ENCODE measurements around the gene EHBP1L1. TPM values are rescaled to one million over a fixed set of nuclear protein-coding genes. Genes with fewer than 3 reads are reported as not detected.

Gene EHBP1L1
- total RNA-seq, 2 donors from 2014 or later = 286 to 395 TPM

- peaks cover 43 to 66% of the 10 kb centered on the region in 2 donors for H3K4me1 ChIP-seq (ENCODE audit: control insufficient read depth in 1 of 2, low read depth in 2 of 2)
- ATAC-seq (ENCODE audit: insufficient number of reproducible peaks, low FRiP score, low read depth) (no peak), DNase-seq (ENCODE audit: low spot score) (no peak)
- peaks cover 4% of the 10 kb centered on the region for H3K36me3 ChIP-seq
- TF ChIP-seq CTCF (IDR thresholded peaks at IDR 0.05) = no peak
- no peaks in the 10 kb centered on the region for H3K9me3 ChIP-seq
- H3K27me3 ChIP-seq (replicated peaks; ENCODE audit: insufficient read depth) = no peaks in the 10 kb centered on the region
- H3K27ac ChIP-seq = peak overlapping the region; percentile 96 to 99
- H3K4me3 ChIP-seq = peak overlapping the region; percentile 80
These were observed 19.2 kb upstream of the EHBP1L1 start for GRCh38 chr11:65556470-65557279.

DNA sequence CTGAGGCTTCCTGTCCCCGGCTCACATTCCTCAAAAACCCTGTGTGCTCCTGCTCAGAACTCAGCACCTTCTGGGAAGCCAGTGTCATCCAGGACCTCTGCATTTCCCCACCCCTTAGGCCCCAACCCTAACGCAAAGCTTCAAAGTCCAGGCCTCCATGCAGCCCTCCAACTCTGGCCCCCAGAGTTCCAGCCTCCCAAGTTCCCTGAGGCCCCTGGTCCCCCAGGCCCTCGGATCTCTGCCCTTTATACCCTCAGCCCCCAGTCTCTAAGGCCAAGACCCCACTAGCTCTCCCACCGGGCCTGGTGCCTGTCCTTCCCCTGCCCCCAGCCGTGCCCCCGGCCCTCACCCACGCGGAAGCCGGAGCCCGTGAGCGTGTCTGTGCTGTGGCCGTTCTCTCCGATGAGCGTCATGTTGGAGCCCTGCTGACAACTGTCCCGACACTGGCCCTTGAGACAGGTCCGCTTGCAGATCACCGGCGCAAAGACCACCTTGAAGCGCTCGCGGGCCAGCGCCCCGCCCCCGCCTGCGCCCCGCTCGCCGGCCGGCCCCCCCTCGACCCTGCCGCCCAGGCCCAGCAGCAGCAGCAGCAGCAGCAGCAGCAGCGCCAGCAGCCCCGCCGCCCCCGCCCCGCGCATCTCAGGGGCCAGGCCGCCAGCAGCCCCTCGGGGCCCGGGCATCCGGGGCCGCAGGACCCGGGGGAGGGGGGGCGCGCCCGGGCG lies 18.4 kb upstream of the EHBP1L1 start:
- TF ChIP-seq CTCF (IDR thresholded peaks at IDR 0.05) = no peak
- Histone ChIP-seq H3K4me1 (ENCODE audit: control insufficient read depth in 1 of 2, low read depth in 2 of 2) (peaks cover 43 to 73% of the 10 kb centered on the region in 2 donors), H3K4me3 (peak overlapping the region; percentile 80), H3K9me3 (no peaks in the 10 kb centered on the region), H3K27me3 (replicated peaks; ENCODE audit: insufficient read depth) (no peaks in the 10 kb centered on the region), H3K36me3 (no peaks in the 10 kb centered on the region), H3K27ac (peak overlapping the region; percentile 96 to 99)
- no peak for DNase-seq (ENCODE audit: low spot score)
- no peak for ATAC-seq (ENCODE audit: insufficient number of reproducible peaks, low FRiP score, low read depth)

- peak within 1 kb of the TSS; percentile 96 to 99 for H3K27ac ChIP-seq
- H3K4me3 ChIP-seq = peak within 1 kb of the TSS; percentile 80
- no peak for TF ChIP-seq CTCF (IDR thresholded peaks at IDR 0.05)
- DNase-seq (ENCODE audit: low spot score) = peak; percentile 40
- no peaks in the 10 kb centered on the region for H3K36me3 ChIP-seq
- ATAC-seq (ENCODE audit: insufficient number of reproducible peaks, low FRiP score, low read depth) = peak; percentile 58
- no peaks in the 10 kb centered on the region for H3K9me3 ChIP-seq
- no peaks in the 10 kb centered on the region for H3K27me3 ChIP-seq (replicated peaks; ENCODE audit: insufficient read depth)
- H3K4me1 ChIP-seq (ENCODE audit: control insufficient read depth in 1 of 2, low read depth in 2 of 2) = peaks cover 43 to 73% of the 10 kb centered on the region in 2 donors
These were observed 17.6 kb upstream of the EHBP1L1 start, which contains the start of gene LTBP3 for GRCh38 chr11:65558002-65558929. TSS of gene LTBP3 (minus strand) at chr11:65558359. CDS start at chr11:65557959, 400 bp downstream.

GRCh38 chr11:65558930-65559509 lies 16.8 kb upstream of the EHBP1L1 start:
- Histone ChIP-seq H3K9me3 (no peaks in the 10 kb centered on the region), H3K4me3 (peak overlapping the region; percentile 80), H3K36me3 (no peaks in the 10 kb centered on the region), H3K27ac (peak overlapping the region; percentile 96 to 99), H3K4me1 (ENCODE audit: control insufficient read depth in 1 of 2, low read depth in 2 of 2) (peaks cover 42 to 70% of the 10 kb centered on the region in 2 donors), H3K27me3 (replicated peaks; ENCODE audit: insufficient read depth) (no peaks in the 10 kb centered on the region)
- no peak for TF ChIP-seq CTCF (IDR thresholded peaks at IDR 0.05)
- peak; percentile 37 for ATAC-seq (ENCODE audit: insufficient number of reproducible peaks, low FRiP score, low read depth)
- DNase-seq (ENCODE audit: low spot score) = peak; percentile 41
